ENCODE measurements around the gene CST9.
"Not testable (repeated sequence)": the region's sequence is repeated elsewhere in the genome, so short reads cannot be mapped to it uniquely, and the experiment has no call there.

CST9 gene

DNA sequence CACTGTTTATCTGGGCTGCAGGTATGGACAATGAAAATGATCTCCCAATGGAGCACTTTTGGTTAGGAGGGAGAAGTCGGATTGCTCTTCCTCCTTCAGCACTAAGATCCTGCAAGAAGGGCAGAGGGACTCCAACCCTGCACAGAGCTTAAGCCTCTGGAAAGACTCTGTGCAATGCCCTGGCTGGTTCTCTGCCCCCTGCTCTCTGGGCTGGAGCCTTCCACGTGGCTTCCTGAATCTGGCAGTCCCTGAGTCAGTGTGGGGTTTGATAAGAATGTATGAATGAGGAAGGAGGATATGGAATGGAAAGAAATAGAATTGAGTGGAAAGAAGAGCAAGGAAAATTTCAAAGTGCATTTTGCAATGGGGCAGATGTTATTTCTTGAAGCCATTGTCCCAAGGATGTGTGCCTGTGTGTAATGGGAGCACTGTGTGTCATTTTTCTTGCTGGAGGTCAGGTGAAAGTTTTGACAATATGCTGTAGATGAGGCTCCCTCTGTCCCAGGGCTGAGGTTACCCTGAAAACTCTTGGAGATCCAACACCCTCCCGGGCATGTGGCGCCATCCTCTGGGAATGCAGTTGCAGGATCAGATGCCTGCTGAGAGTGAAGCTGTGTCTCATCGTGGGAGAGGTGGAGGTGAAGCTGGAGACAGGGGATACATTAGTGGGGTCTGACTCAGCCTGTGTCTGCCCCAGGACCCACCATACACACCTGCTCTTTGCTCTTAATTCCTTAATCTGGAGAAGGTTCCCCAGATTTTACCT, 21.1 kb downstream of the CST9 start:
- peaks cover 6% of the 10 kb centered on the region for H3K27me3 ChIP-seq
- no peaks in the 10 kb centered on the region for H3K9me3 ChIP-seq
- no peak overlapping the region for H3K4me3 ChIP-seq (ENCODE audit: low read depth in 1 of 2, low read length in 1 of 2)
- TF ChIP-seq, protein P1, sequence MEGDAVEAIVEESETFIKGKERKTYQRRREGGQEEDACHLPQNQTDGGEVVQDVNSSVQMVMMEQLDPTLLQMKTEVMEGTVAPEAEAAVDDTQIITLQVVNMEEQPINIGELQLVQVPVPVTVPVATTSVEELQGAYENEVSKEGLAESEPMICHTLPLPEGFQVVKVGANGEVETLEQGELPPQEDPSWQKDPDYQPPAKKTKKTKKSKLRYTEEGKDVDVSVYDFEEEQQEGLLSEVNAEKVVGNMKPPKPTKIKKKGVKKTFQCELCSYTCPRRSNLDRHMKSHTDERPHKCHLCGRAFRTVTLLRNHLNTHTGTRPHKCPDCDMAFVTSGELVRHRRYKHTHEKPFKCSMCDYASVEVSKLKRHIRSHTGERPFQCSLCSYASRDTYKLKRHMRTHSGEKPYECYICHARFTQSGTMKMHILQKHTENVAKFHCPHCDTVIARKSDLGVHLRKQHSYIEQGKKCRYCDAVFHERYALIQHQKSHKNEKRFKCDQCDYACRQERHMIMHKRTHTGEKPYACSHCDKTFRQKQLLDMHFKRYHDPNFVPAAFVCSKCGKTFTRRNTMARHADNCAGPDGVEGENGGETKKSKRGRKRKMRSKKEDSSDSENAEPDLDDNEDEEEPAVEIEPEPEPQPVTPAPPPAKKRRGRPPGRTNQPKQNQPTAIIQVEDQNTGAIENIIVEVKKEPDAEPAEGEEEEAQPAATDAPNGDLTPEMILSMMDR (IDR thresholded peaks at IDR 0.05) = no peak
- H3K36me3 ChIP-seq = no peaks in the 10 kb centered on the region
- no peaks in the 10 kb centered on the region for H3K4me1 ChIP-seq (ENCODE audit: control insufficient read depth in 1 of 2, insufficient read depth in 1 of 2, low read depth in 1 of 2, low read length in 1 of 2)
- H3K27ac ChIP-seq = no peak overlapping the region

DNA sequence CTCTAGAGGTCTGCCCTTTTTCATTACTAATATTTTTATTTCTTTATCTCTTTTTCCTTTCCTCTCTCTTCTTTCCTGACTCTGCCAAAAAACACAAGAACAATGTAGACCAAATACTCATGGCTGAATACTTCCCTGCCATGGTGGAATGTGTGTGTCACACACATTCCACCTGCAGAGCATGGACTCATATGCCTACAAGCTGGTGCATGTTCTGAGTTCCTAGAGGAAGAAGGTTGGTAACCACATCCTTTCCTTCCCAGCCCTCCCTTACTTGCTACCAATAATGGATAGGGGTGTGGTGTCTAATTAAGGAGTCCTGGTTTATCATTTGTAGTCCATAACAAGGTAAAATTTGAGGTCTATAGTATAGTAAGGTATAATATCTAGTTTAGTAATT, 22.2 kb downstream of the CST9 start:
- H3K4me3 ChIP-seq (ENCODE audit: low read depth in 1 of 2, low read length in 1 of 2) = no peak overlapping the region
- H3K36me3 ChIP-seq = no peaks in the 10 kb centered on the region

DNA sequence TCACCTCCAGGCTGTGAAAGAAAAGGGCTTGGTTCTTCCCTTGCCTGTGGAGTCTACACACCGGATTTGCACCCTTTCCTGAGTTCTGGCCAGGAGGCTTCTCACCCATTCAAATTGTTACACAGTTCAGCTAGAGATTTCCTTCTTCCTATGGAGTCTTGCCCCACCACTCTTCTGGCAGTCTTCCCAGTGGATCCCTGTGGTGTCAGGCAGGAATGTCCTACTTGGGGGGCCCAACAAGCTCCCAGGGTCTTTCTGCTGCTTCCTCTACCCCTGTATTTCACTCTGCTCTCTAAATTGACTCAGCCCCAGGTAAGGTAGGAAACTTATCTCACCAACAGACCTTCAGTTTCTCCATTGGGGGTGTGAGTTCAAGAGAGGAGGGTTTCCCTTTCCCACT, 23.4 kb downstream of the CST9 start:
- Histone ChIP-seq H3K4me3 (ENCODE audit: low read depth in 1 of 2, low read length in 1 of 2) (no peak overlapping the region), H3K4me1 (ENCODE audit: control insufficient read depth in 1 of 2, insufficient read depth in 1 of 2, low read depth in 1 of 2, low read length in 1 of 2) (no peaks in the 10 kb centered on the region), H3K36me3 (no peaks in the 10 kb centered on the region), H3K27me3 (peaks cover 6% of the 10 kb centered on the region), H3K27ac (no peak overlapping the region), H3K9me3 (no peaks in the 10 kb centered on the region)
- TF ChIP-seq, protein P1 (IDR thresholded peaks at IDR 0.05) = no peak

More for the DNA sequence above, 22.2 kb downstream of the CST9 start:
- peaks cover 6% of the 10 kb centered on the region for H3K27me3 ChIP-seq
- TF ChIP-seq, protein P1 (IDR thresholded peaks at IDR 0.05) = no peak
- H3K27ac ChIP-seq = no peak overlapping the region
- no peaks in the 10 kb centered on the region for H3K9me3 ChIP-seq
- H3K4me1 ChIP-seq (ENCODE audit: control insufficient read depth in 1 of 2, insufficient read depth in 1 of 2, low read depth in 1 of 2, low read length in 1 of 2) = no peaks in the 10 kb centered on the region

DNA sequence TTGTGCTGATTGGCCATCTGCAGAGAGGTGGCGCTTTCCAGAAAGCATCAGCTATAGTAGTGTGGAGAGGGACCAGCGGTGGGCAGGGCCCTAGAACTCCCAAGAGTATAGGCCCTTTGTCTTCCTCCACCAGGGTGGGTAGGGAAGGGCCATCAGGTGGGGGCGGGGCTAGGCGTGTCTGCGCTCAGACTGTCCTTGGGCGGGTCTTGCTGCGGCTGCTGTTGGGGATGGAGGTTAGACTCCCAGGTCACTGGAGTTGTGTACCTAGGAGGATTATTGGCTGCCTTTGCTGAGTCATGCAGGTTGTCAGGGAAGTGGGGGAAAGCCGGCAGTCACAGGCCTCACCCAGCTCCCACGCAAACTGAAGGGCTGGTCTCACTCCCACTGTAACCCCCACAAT, 23.9 kb downstream of the CST9 start:
- not testable (repeated sequence) for H3K27ac ChIP-seq; H3K9me3 ChIP-seq; H3K36me3 ChIP-seq; H3K27me3 ChIP-seq; H3K4me3 ChIP-seq (ENCODE audit: low read depth in 1 of 2, low read length in 1 of 2); H3K4me1 ChIP-seq (ENCODE audit: control insufficient read depth in 1 of 2, insufficient read depth in 1 of 2, low read depth in 1 of 2, low read length in 1 of 2)

DNA sequence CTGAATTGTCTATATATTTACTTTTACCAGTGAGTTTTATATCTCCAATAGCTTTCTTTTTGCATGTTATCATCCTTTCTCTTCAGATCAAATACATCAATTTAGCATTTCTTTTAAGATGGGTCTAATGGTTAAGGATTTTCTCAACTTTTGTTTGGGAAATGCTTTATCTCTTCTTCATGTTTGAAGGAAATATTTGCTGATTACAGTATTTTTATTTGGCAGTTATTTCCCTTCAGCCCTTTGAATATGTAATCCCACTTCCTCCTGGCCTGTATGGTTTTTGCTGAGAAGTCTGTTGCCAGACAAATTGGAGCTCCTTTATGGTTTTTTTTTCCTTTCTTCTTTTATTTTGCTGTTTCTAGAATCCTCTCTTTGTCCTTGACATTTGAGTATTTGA, 30.7 kb downstream of the CST9 start:
- H3K36me3 ChIP-seq = no peaks in the 10 kb centered on the region

DNA sequence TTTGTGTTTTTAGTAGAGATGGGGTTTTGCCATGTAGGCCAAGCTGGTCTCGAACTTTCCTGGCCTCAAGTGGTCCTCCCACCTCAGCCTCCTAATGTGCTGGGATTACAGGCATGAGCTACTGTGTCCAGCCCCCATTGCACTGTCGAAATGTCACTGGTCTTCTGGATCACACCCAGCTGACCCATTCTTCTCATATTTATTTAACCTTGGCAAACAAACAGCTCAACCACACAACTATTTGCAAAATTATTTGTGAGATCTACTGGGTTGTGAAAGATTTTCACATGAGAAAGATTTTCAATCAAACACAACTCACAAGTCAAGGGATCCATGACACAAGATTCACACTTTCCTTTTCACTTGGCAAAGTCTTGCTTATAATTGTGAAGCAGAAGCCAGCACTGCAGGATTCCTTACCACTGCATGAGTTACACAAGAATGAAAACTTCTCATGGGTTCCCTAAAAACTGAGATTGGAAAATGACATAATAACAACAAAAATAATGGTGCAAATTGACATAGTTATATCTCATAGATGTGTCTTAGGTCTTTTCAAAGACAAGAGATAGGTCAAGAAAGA, 35.4 kb downstream of the CST9 start:
- no peaks in the 10 kb centered on the region for H3K27me3 ChIP-seq
- TF ChIP-seq, protein P1 (IDR thresholded peaks at IDR 0.05) = no peak
- H3K36me3 ChIP-seq = no peaks in the 10 kb centered on the region
- no peaks in the 10 kb centered on the region for H3K4me1 ChIP-seq (ENCODE audit: control insufficient read depth in 1 of 2, insufficient read depth in 1 of 2, low read depth in 1 of 2, low read length in 1 of 2)
- no peaks in the 10 kb centered on the region for H3K9me3 ChIP-seq
- H3K4me3 ChIP-seq (ENCODE audit: low read depth in 1 of 2, low read length in 1 of 2) = no peak overlapping the region
- H3K27ac ChIP-seq = no peak overlapping the region

More for the DNA sequence above, 30.7 kb downstream of the CST9 start:
- TF ChIP-seq, protein P1 (IDR thresholded peaks at IDR 0.05) = no peak
- H3K9me3 ChIP-seq = no peaks in the 10 kb centered on the region
- no peak overlapping the region for H3K4me3 ChIP-seq (ENCODE audit: low read depth in 1 of 2, low read length in 1 of 2)
- H3K27ac ChIP-seq = no peak overlapping the region
- no peaks in the 10 kb centered on the region for H3K4me1 ChIP-seq (ENCODE audit: control insufficient read depth in 1 of 2, insufficient read depth in 1 of 2, low read depth in 1 of 2, low read length in 1 of 2)
- no peaks in the 10 kb centered on the region for H3K27me3 ChIP-seq

Measured in neutrophil (primary cell).